HepG2 (cell line): ENCODE results near the gene DUS1L. TPM values are rescaled to one million over a fixed set of nuclear protein-coding genes. Genes with fewer than 3 reads are reported as not detected.
A peak's percentile ranks its signal among the peaks of the same experiment; 100 is the strongest.

Experiments
- AGO1 ChIP-seq: fragments of 200-400 bp; formaldehyde crosslinking; IDR thresholded peaks from 2 replicates; pipeline ENCODE4 v1.6.1; 2017; ENCODE audit warnings: mild to moderate bottlenecking, low read depth, low read length, moderate library complexity; ENCODE audit not compliant: poor library complexity, severe bottlenecking
- ARID3A ChIP-seq: IDR thresholded peaks from 2 replicates; pipeline ENCODE4 v1.6.1; 2012; ENCODE audit warnings: low read depth, low read length, improper control_type of control experiment
- ATAD3A ChIP-seq: sonication (generic); formaldehyde crosslinking; IDR thresholded peaks from 2 replicates; pipeline ENCODE4 v1.4.0; 2020; ENCODE audit warnings: missing genetic modification reagents
- HNF4A ChIP-seq: sonication (generic); formaldehyde crosslinking; IDR thresholded peaks from 2 replicates; pipeline ENCODE4 v1.4.0; 2020; ENCODE audit warnings: missing genetic modification reagents
- HOXA3 ChIP-seq: sonication (generic); formaldehyde crosslinking; IDR thresholded peaks from 2 replicates; pipeline ENCODE4 v1.5.0; 2020; ENCODE audit warnings: missing genetic modification reagents
- JUND ChIP-seq: sonication (generic); formaldehyde crosslinking; IDR thresholded peaks from 2 replicates; pipeline ENCODE4 v1.8.0; 2022; ENCODE audit warnings: mild to moderate bottlenecking, missing genetic modification reagents
- KLF15 ChIP-seq: sonication (generic); formaldehyde crosslinking; IDR thresholded peaks from 2 replicates; pipeline ENCODE4 v1.8.1; 2023; ENCODE audit warnings: borderline replicate concordance, mild to moderate bottlenecking, inconsistent platforms, missing genetic modification reagents, mixed read lengths
- KMT2A ChIP-seq: sonication (generic); formaldehyde crosslinking; IDR thresholded peaks from 2 replicates; pipeline ENCODE4 v1.4.0; 2020; ENCODE audit warnings: missing genetic modification reagents
- NBN ChIP-seq: fragments of 450-650 bp; conservative IDR thresholded peaks from 2 replicates; pipeline ENCODE4 v1.6.1; 2017
- NONO ChIP-seq, 2 experiments: fragments of 450-650 bp in 1 of 2; sonication (generic) in 1 of 2; formaldehyde crosslinking in 1 of 2; IDR thresholded peaks in 1 of 2; conservative IDR thresholded peaks in 1 of 2; 2 replicates each; pipeline versions ENCODE4 v1.6.1 to v1.8.0; 2017 to 2022; ENCODE audit warnings: mild to moderate bottlenecking in 1 of 2, missing genetic modification reagents in 1 of 2, moderate library complexity in 1 of 2
- NR3C1 ChIP-seq: sonication (generic); formaldehyde crosslinking; IDR thresholded peaks from 2 replicates; pipeline ENCODE4 v1.4.0; 2020; ENCODE audit warnings: missing genetic modification reagents
- SP1 ChIP-seq, 2 experiments: fragments of 450-650 bp in 1 of 2; sonication (generic) in 1 of 2; formaldehyde crosslinking in 1 of 2; IDR thresholded peaks; 2 replicates each; pipeline versions ENCODE4 v1.4.0 to v1.6.1; 2016 to 2020; ENCODE audit warnings: missing genetic modification reagents in 1 of 2
- ZBTB33 ChIP-seq: sonication (generic); formaldehyde crosslinking; IDR thresholded peaks from 2 replicates; pipeline ENCODE4 v1.4.0; 2020; ENCODE audit warnings: missing genetic modification reagents
- ZFAT ChIP-seq: sonication (generic); formaldehyde crosslinking; conservative IDR thresholded peaks from 2 replicates; pipeline ENCODE4 v1.8.1; 2023; ENCODE audit warnings: missing genetic modification reagents, inconsistent platforms
- ZMAT3 ChIP-seq: sonication (generic); formaldehyde crosslinking; conservative IDR thresholded peaks from 2 replicates; pipeline ENCODE4 v1.7.0; 2021; ENCODE audit warnings: missing genetic modification reagents
- ZNF354B ChIP-seq: sonication (generic); formaldehyde crosslinking; IDR thresholded peaks from 2 replicates; pipeline ENCODE4 v1.8.0; 2022; ENCODE audit warnings: mild to moderate bottlenecking, missing genetic modification reagents
- ZNF546 ChIP-seq: sonication (generic); formaldehyde crosslinking; conservative IDR thresholded peaks from 2 replicates; pipeline ENCODE4 v1.8.1; 2023; ENCODE audit warnings: mild to moderate bottlenecking, missing genetic modification reagents
- ZNF703 ChIP-seq: sonication (generic); formaldehyde crosslinking; IDR thresholded peaks from 2 replicates; pipeline ENCODE4 v1.5.1; 2020; ENCODE audit warnings: missing genetic modification reagents, mild to moderate bottlenecking, moderate library complexity, borderline replicate concordance
- ZNF747 ChIP-seq: sonication (generic); formaldehyde crosslinking; IDR thresholded peaks from 2 replicates; pipeline ENCODE4 v1.8.1; 2023; ENCODE audit warnings: missing genetic modification reagents, mild to moderate bottlenecking, borderline replicate concordance
- polyA plus RNA-seq, 8 experiments: library from polyadenylated mRNA; depleted of rRNA in 3 of 8; stranded (reverse) in 7 of 8; unstranded in 1 of 8; fragments of >200 nt; fragmentation: Illumina TruSeq in 4 of 8; extraction: Trizol in 4 of 8; gene quantifications; 2 replicates each; pipeline versions ENCODE4 v1.2.1 to v1.2.3, GENCODE V29; 2011 to 2016; ENCODE audit warnings: low read depth in 4 of 8, missing spikeins in 1 of 8, mixed read lengths in 1 of 8; ENCODE audit not compliant: insufficient read depth in 1 of 8
- total RNA-seq, 5 experiments: library from RNA; depleted of rRNA; stranded (reverse); fragments of >200 nt; fragmentation: Illumina TruSeq; extraction: Trizol; gene quantifications; 2 replicates each; pipeline ENCODE4 v1.2.3, GENCODE V29; 2016; ENCODE audit warnings: low read depth in 1 of 5
- TF ChIP-seq, protein P1 (sequence below): sonication (generic); formaldehyde crosslinking; IDR thresholded peaks from 2 replicates; pipeline ENCODE4 v1.5.0; 2020; ENCODE audit warnings: missing genetic modification reagents
- TF ChIP-seq, protein P2 (sequence below): sonication (generic); formaldehyde crosslinking; IDR thresholded peaks from 2 replicates; pipeline ENCODE4 v1.4.0; 2020; ENCODE audit warnings: mild to moderate bottlenecking, missing genetic modification reagents

Gene DUS1L
- total and polyA plus RNA-seq, 2 of the 13 experiments (the other 11 are each of a cell fraction or from before 2014, with no cell fraction given) = 81.0 to 109 TPM

DNA sequence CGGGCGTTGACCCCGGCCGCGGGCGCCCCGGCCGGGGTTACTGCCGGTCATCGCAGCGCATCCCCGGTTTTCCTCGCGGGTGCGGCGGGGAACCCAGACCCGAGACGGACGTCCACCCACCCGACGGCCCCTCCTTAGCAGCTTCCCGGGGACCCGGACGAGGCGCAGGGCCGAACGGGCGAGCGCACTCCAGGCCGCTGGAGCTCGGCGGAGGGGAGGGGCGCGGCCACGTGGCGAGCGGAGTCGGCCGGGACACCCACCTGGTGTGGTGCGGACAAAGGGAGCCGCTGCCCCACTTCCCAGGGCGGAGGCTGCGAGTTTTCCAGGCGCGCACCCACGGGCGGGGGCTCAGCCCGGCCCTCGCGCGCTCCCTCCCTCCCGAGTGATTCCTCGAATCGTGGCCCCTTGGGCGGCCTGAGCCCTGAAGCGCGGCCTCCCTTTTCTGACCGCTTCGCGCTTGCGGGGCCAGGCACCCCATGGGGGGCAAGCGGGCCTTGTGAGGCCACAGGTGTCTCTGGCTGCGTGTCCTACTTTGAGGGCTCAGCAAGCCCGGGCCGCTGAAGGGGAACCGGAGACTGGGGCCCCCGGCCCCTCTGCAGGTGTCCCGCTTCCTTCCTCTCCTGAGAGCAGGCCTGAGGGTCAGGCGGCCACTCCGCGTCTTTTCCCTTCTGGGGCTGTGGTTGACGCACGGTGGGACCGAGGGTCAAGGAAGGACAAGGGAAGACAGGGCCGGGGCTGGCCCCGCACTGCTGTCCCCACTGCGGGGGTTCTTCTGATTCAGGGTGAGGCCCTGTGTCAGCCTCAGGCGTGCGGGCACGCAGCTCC lies 33.5 kb upstream of the DUS1L start (continued):
- TF ChIP-seq, protein P1, sequence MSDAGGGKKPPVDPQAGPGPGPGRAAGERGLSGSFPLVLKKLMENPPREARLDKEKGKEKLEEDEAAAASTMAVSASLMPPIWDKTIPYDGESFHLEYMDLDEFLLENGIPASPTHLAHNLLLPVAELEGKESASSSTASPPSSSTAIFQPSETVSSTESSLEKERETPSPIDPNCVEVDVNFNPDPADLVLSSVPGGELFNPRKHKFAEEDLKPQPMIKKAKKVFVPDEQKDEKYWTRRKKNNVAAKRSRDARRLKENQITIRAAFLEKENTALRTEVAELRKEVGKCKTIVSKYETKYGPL (CRISPR knock-in tag) = no peak
- TF ChIP-seq NONO (IDR thresholded peaks at IDR 0.05) = no peak
- TF ChIP-seq NONO (CRISPR knock-in tag; conservative IDR thresholded peaks at IDR 0.05) = peak; percentile 58; the same call in 1 of the 2 replicates
- no peak for TF ChIP-seq SP1 (IDR thresholded peaks at IDR 0.05)
- no peak for TF ChIP-seq SP1 (CRISPR knock-in tag; IDR thresholded peaks at IDR 0.05)
- TF ChIP-seq JUND (CRISPR knock-in tag) = no peak; the same call in 1 of the 2 replicates
- TF ChIP-seq ZNF546 (CRISPR knock-in tag) = no peak; the same call in 1 of the 2 replicates
- TF ChIP-seq ZBTB33 (CRISPR knock-in tag) = peak; percentile 84
- TF ChIP-seq ZNF703 = no peak
- TF ChIP-seq ZMAT3 = peak; percentile 85; the same call in 1 of the 2 replicates
- TF ChIP-seq HNF4A = 0 out of 2 replicates have a peak, but pooled peaks have one; percentile 2
- no peak for TF ChIP-seq ARID3A
- no peak for TF ChIP-seq NR3C1
- TF ChIP-seq AGO1 = peak; percentile 37
- TF ChIP-seq ATAD3A (CRISPR knock-in tag) = no peak
- no peak; the same call in 1 of the 2 replicates for TF ChIP-seq ZNF747
- no peak for TF ChIP-seq KMT2A (CRISPR knock-in tag)
- TF ChIP-seq NBN = no peak
- TF ChIP-seq KLF15 = no peak
- TF ChIP-seq ZNF354B (CRISPR knock-in tag) = no peak
- no peak for TF ChIP-seq ZFAT (CRISPR knock-in tag)
- TF ChIP-seq, protein P2, sequence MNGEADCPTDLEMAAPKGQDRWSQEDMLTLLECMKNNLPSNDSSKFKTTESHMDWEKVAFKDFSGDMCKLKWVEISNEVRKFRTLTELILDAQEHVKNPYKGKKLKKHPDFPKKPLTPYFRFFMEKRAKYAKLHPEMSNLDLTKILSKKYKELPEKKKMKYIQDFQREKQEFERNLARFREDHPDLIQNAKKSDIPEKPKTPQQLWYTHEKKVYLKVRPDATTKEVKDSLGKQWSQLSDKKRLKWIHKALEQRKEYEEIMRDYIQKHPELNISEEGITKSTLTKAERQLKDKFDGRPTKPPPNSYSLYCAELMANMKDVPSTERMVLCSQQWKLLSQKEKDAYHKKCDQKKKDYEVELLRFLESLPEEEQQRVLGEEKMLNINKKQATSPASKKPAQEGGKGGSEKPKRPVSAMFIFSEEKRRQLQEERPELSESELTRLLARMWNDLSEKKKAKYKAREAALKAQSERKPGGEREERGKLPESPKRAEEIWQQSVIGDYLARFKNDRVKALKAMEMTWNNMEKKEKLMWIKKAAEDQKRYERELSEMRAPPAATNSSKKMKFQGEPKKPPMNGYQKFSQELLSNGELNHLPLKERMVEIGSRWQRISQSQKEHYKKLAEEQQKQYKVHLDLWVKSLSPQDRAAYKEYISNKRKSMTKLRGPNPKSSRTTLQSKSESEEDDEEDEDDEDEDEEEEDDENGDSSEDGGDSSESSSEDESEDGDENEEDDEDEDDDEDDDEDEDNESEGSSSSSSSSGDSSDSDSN = no peak
- TF ChIP-seq HOXA3 = no peak; the same call in 1 of the 2 replicates
